ENCODE measurements around the gene CSH2. TPM values are rescaled to one million over a fixed set of nuclear protein-coding genes. Genes with fewer than 3 reads are reported as not detected.

The CSH2 gene
- total RNA-seq, 2 donors from 2014 or later = not detected

DNA sequence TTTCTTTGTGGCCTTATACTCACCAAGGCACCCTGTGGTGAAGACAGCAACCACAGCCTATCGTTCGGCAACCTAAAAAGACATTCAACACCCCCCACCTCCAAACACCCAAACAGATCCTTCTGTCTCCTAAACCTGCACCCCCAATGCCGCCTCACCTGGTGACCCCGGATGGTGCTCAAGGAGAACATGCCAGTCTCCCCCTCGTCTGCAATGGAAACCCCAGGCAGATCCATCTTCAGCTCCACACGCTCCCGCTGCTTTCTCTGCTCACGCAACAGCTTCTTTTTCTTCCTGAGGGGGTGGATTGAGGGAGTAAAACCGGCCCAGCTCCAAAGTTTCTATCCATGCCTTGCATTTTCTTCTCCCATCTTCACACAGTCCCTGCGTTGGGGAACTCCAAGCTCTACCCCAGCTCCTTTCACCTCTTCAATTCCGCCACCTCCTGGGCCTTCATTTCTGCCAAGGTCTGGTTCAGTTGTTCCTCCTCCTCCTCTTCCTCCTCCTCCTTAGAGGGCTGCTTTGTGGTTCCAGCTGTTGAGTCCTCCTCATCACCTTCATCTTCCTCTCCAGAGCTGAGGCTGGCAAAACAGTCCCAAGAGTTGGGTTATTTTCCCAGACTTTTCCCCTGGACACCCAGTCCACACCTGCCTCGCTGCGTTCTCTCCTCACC, 49.7 kb downstream of the CSH2 start:
- H3K27me3 ChIP-seq (replicated peaks; ENCODE audit: insufficient read depth) = no peaks in the 10 kb centered on the region
- TF ChIP-seq, protein P1, sequence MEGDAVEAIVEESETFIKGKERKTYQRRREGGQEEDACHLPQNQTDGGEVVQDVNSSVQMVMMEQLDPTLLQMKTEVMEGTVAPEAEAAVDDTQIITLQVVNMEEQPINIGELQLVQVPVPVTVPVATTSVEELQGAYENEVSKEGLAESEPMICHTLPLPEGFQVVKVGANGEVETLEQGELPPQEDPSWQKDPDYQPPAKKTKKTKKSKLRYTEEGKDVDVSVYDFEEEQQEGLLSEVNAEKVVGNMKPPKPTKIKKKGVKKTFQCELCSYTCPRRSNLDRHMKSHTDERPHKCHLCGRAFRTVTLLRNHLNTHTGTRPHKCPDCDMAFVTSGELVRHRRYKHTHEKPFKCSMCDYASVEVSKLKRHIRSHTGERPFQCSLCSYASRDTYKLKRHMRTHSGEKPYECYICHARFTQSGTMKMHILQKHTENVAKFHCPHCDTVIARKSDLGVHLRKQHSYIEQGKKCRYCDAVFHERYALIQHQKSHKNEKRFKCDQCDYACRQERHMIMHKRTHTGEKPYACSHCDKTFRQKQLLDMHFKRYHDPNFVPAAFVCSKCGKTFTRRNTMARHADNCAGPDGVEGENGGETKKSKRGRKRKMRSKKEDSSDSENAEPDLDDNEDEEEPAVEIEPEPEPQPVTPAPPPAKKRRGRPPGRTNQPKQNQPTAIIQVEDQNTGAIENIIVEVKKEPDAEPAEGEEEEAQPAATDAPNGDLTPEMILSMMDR (IDR thresholded peaks at IDR 0.05) = no peak
- TF ChIP-seq POLR2A (IDR thresholded peaks at IDR 0.05) (no peak), POLR2AphosphoS5 (IDR thresholded peaks at IDR 0.05) (no peak)
- peaks cover 4% of the 10 kb centered on the region for H3K4me1 ChIP-seq (replicated peaks)
- no peak overlapping the region for H3K4me3 ChIP-seq
- no peaks in the 10 kb centered on the region for H3K9me3 ChIP-seq
- H3K36me3 ChIP-seq = peaks cover 23 to 45% of the 10 kb centered on the region in 2 donors
- DNase-seq (ENCODE audit: low spot score) = no peak
- 95% methylated on average over 13 of the region's 13 CpGs for WGBS
- H3K27ac ChIP-seq = no peak overlapping the region
- intact Hi-C loops (cut with DNase I) = no loop called here

DNA sequence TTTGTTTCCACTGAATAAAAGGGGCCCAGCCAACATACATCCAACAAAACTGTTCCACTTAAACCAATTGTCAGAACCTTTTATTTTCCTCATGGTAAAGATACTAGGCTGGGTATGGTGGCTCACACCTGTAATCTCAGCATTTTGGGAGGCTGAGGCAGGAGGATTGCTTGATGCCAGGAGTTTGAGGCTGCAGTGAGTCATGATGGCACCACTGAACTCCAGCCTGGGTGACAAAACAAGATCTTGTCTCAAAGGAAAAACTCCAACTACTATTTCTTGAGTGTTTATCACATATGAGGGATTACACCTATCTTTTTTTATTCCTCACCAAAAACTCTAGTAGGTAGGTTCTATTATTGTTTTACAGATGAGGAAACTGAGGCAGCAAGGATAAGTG, 50.9 kb downstream of the CSH2 start:
- peaks cover 27 to 55% of the 10 kb centered on the region in 2 donors for H3K36me3 ChIP-seq
- no peaks in the 10 kb centered on the region for H3K4me1 ChIP-seq (replicated peaks)
- intact Hi-C loops (cut with DNase I) = no loop called here
- TF ChIP-seq, protein P1 (IDR thresholded peaks at IDR 0.05) = no peak
- no peak for TF ChIP-seq POLR2AphosphoS5 (IDR thresholded peaks at IDR 0.05)
- no peak for TF ChIP-seq POLR2A (IDR thresholded peaks at IDR 0.05)
- no peak overlapping the region for H3K27ac ChIP-seq
- no peak for DNase-seq (ENCODE audit: low spot score)
- H3K27me3 ChIP-seq (replicated peaks; ENCODE audit: insufficient read depth) = no peaks in the 10 kb centered on the region
- no peak overlapping the region for H3K4me3 ChIP-seq
- no peaks in the 10 kb centered on the region for H3K9me3 ChIP-seq

Small RNAs within 50 kb of the gene (small RNA-seq; reads per million reads assigned to genes)
- gene AC040958.1 (0 reads per million in 2 donors), gene AC127029.1 (0 reads per million in 2 donors), gene GH1 (0 reads per million in 2 donors)

Other genes with a start within 250 kb of the CSH2 start
- 10 to 100 TPM; 29.9 to 51.9 TPM for gene LIMD2, start 173.6 kb downstream of the CSH2 start, total RNA-seq
- 10 to 100 TPM; 15.7 to 37.1 TPM for gene STRADA, start 131.9 kb downstream of the CSH2 start, total RNA-seq
- gene CCDC47, start 100.1 kb downstream of the CSH2 start, total RNA-seq = 10 to 100 TPM; 50.3 to 90.8 TPM
- 100 to 1,000 TPM in 1 of 2 donors, 10 to 100 TPM in 1; 71.0 to 105 TPM for gene DDX42, start 99.5 kb downstream of the CSH2 start, total RNA-seq
- 100 to 1,000 TPM in 1 of 2 donors, 10 to 100 TPM in 1; 94.0 to 109 TPM for gene PSMC5, start 46.2 kb downstream of the CSH2 start, total RNA-seq
- gene FTSJ3, start 46.0 kb downstream of the CSH2 start, total RNA-seq = 10 to 100 TPM; 29.4 to 46.6 TPM
- gene SMARCD2, start 31.0 kb downstream of the CSH2 start, total RNA-seq = 100 to 1,000 TPM; 182 to 247 TPM
- not detected for gene GH2, start 8.3 kb upstream of the CSH2 start, total RNA-seq
- not detected for gene CSH1, start 22.9 kb upstream of the CSH2 start, total RNA-seq
- under 1 TPM in 1 of 2 donors, not detected in 1; 0.34 TPM for gene CSHL1, start 37.6 kb upstream of the CSH2 start, total RNA-seq
- not detected for gene GH1, start 45.2 kb upstream of the CSH2 start, total RNA-seq
- 1 to 10 TPM; 1.6 to 2.2 TPM for gene CD79B, start 58.7 kb upstream of the CSH2 start, total RNA-seq
- under 1 TPM; 0.23 TPM for gene SCN4A, start 99.2 kb upstream of the CSH2 start, total RNA-seq
- gene PRR29, start 124.7 kb upstream of the CSH2 start, total RNA-seq = under 1 TPM; 0.09 to 0.74 TPM
- gene ICAM2, start 147.0 kb upstream of the CSH2 start, total RNA-seq = 10 to 100 TPM in 1 of 2 donors, 1 to 10 TPM in 1; 7.3 to 12.6 TPM

Measured in prostate gland (tissue), 2 donors.